Fibroblast of villous mesenchyme (primary cell): ENCODE results near the gene ROBO2. TPM values are rescaled to one million over a fixed set of nuclear protein-coding genes. Genes with fewer than 3 reads are reported as not detected.

ENCODE experiments used
- DNase-seq: peaks from one replicate; pipeline ENCODE4 v3.0.0-alpha.2; 2010; ENCODE audit warnings: low read depth
- H3K4me3 ChIP-seq: 2 replicates; pipeline ENCODE4 v1.5.1; 2011; ENCODE audit warnings: low read depth, mild to moderate bottlenecking, low read length
- CTCF ChIP-seq: IDR thresholded peaks from 2 replicates; pipeline ENCODE4 v1.5.1; 2012; ENCODE audit warnings: low read depth, mild to moderate bottlenecking, low read length; ENCODE audit not compliant: insufficient read depth
- total RNA-seq: library from RNA; depleted of rRNA; stranded (reverse); fragments of >200 nt; gene quantifications from 2 replicates; pipeline ENCODE4 v1.2.3, GENCODE V29; 2012

Gene ROBO2
- total RNA-seq, 1 donor = 3.0 TPM

- DNase-seq = no peak
- no peak overlapping the region for H3K4me3 ChIP-seq
- no peak for TF ChIP-seq CTCF
Measured at GRCh38 chr3:77342027-77342426, 302.1 kb downstream of the ROBO2 start.

DNA sequence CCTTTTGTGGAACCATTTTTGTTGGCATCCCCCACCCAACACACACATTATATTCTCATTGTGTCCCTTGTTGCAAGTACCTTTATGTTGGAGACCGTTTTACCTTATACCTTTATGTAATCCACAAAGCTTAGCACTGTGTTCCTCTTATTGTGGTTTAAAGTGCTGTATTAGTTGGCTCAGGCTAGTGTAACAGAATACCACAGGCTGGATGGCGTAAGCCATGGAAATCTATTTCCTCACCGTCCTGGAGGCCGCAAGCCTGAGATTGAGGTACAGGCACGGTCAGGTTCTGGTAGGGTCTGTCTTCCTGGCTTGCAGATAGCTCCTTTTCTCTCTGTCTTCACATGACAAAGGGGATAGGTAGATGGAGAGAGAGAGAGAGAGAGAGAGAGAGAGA is 302.8 kb downstream of the ROBO2 start:
- H3K4me3 ChIP-seq = no peak overlapping the region
- DNase-seq = no peak
- no peak for TF ChIP-seq CTCF

GRCh38 chr3:77345009-77345408 is 305.1 kb downstream of the ROBO2 start:
- no peak overlapping the region for H3K4me3 ChIP-seq
- no peak for DNase-seq
- no peak for TF ChIP-seq CTCF

DNA sequence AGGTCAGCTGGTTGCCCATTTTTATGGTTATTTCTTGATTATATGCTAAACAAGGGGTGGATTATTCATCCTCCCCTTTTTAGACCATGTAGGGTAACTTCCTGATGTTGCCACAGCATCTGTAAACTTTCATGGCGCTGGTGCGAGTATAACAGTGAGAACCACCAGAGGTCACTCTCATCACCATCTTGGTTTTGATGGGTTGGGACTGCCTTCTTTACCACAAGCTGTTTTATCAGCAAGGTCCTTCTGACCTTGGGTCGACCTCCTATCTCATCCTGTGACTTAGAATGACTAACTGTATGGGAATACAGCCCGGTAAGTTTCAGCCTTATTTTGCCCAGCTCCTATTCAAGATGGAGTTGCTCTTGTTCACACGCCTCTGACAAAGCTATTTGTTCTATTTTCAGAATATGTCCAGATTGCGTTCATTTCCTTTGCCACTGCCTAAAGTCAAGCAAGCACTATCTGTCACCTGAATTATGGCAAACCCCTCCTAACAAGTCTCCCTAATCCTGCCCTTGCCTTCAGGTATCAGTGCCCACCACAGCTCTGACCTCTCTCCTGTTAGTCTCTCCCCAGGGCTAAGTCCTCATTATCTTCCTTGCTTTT is 308.5 kb downstream of the ROBO2 start:
- no peak for DNase-seq
- no peak for TF ChIP-seq CTCF
- no peak overlapping the region for H3K4me3 ChIP-seq

DNA sequence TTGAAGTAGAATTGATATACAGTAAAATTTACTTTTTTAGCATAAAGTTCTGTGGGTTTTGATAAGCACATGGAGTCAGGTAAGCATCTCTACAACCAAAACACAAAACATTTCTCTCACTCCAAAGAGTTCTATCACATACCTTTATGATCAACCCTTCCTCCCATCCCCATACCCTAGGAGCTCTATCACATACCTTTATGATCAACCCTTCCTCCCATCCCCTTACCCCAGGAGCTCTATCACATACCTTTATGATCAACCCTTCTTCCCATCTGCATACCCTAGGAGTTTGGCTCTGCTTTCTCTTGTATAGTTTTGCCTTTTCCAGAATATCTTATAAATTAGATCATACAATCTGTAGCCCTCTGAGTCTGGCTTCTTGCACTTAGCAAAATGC is 315.1 kb downstream of the ROBO2 start:
- H3K4me3 ChIP-seq = no peak overlapping the region
- no peak for TF ChIP-seq CTCF
- DNase-seq = no peak

DNA sequence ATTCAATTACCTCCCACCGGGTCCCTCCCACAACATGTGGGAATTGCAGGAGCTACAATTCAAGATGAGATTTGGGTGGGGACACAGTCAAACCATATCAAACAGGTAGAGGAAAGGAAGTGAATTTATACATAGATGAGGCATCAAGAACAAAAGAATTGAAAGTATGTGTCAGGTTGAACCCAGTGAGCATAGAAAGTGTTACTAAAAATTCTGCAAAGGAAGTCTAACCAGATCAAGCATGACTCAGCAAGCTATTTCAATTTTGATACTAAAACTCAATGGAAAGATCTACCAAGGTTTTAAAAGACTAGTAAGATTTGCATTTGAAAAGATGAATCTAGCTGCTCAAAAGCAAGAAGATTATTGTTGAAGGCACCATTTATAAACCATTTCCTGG is 323.0 kb downstream of the ROBO2 start:
- no peak for DNase-seq
- no peak for TF ChIP-seq CTCF
- H3K4me3 ChIP-seq = no peak overlapping the region

- TF ChIP-seq CTCF = no peak
- DNase-seq = no peak
- H3K4me3 ChIP-seq = no peak overlapping the region
Measured at GRCh38 chr3:77365152-77365551, 325.3 kb downstream of the ROBO2 start.
